ENCODE data around the gene KBTBD12. TPM values are rescaled to one million over a fixed set of nuclear protein-coding genes. Genes with fewer than 3 reads are reported as not detected.

Gene KBTBD12
- total and polyA plus RNA-seq, 2 of the 13 experiments (the other 11 are each of a cell fraction or from before 2014, with no cell fraction given): not detected

DNA sequence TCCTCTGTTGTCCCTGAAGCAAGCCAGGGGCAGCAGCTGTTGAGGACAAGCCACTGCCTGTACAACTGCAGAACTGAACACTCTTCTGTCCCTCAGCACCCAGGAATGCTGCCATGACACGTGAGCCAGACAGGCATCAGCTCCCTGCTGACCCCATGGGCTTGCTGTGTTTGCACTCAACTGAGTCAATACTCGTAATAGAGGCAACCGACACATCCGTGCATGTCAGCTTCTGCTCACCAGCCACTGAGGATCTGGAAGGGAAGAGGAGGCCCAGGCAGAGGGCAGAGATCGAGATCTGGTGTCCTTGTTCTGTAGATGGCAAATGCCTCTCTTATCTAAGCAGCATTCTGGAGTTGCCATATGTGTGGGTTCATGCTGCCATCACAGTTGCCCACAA, 82.9 kb downstream of the KBTBD12 start (continued):
- TF ChIP-seq FOSL2 (CRISPR knock-in tag; IDR thresholded peaks at IDR 0.05) (peak; percentile 80), ZNF781 (CRISPR knock-in tag; IDR thresholded peaks at IDR 0.05; ENCODE audit: borderline replicate concordance, not compliant biosample characterization) (peak; percentile 56), HDAC2 (CRISPR knock-in tag; IDR thresholded peaks at IDR 0.05) (peak; percentile 90; the same call in 1 of the 2 replicates), SATB2 (CRISPR knock-in tag; IDR thresholded peaks at IDR 0.05) (no peak), TBX3 (IDR thresholded peaks at IDR 0.05; ENCODE audit: borderline replicate concordance) (peak; percentile 69; the same call in 1 of the 2 replicates), NR2F2 (IDR thresholded peaks at IDR 0.05; ENCODE audit: borderline replicate concordance, low read depth) (peak; percentile 41; the same call in 1 of the 2 replicates), BHLHE40 (IDR thresholded peaks at IDR 0.05; ENCODE audit: low read length) (peak; percentile 97), CAMTA2 (CRISPR knock-in tag; IDR thresholded peaks at IDR 0.05; ENCODE audit: borderline replicate concordance) (0 out of 2 replicates have a peak, but pooled peaks have one; percentile 43), THAP11 (CRISPR knock-in tag; IDR thresholded peaks at IDR 0.05) (peak; percentile 63; the same call in 1 of the 2 replicates), ZFP36L1 (CRISPR knock-in tag; IDR thresholded peaks at IDR 0.05) (peak; percentile 79; the same call in 1 of the 2 replicates), HNF4G (IDR thresholded peaks at IDR 0.05; ENCODE audit: borderline replicate concordance, low read depth, low read length) (0 out of 2 replicates have a peak, but pooled peaks have one; percentile 17), HNF4G (CRISPR knock-in tag; IDR thresholded peaks at IDR 0.05; ENCODE audit: borderline replicate concordance, low read depth) (0 out of 2 replicates have a peak, but pooled peaks have one; percentile 50), ZNF431 (CRISPR knock-in tag; IDR thresholded peaks at IDR 0.05; ENCODE audit: borderline replicate concordance, low read depth) (no peak), NR2F6 (IDR thresholded peaks at IDR 0.05) (peak; percentile 71), NR2F6 (CRISPR knock-in tag; IDR thresholded peaks at IDR 0.05) (peak; percentile 88)
- TF ChIP-seq, protein P1, sequence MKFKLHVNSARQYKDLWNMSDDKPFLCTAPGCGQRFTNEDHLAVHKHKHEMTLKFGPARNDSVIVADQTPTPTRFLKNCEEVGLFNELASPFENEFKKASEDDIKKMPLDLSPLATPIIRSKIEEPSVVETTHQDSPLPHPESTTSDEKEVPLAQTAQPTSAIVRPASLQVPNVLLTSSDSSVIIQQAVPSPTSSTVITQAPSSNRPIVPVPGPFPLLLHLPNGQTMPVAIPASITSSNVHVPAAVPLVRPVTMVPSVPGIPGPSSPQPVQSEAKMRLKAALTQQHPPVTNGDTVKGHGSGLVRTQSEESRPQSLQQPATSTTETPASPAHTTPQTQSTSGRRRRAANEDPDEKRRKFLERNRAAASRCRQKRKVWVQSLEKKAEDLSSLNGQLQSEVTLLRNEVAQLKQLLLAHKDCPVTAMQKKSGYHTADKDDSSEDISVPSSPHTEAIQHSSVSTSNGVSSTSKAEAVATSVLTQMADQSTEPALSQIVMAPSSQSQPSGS (CRISPR knock-in tag; IDR thresholded peaks at IDR 0.05): peak; percentile 71; the same call in 1 of the 2 replicates
- TF ChIP-seq, protein P2, sequence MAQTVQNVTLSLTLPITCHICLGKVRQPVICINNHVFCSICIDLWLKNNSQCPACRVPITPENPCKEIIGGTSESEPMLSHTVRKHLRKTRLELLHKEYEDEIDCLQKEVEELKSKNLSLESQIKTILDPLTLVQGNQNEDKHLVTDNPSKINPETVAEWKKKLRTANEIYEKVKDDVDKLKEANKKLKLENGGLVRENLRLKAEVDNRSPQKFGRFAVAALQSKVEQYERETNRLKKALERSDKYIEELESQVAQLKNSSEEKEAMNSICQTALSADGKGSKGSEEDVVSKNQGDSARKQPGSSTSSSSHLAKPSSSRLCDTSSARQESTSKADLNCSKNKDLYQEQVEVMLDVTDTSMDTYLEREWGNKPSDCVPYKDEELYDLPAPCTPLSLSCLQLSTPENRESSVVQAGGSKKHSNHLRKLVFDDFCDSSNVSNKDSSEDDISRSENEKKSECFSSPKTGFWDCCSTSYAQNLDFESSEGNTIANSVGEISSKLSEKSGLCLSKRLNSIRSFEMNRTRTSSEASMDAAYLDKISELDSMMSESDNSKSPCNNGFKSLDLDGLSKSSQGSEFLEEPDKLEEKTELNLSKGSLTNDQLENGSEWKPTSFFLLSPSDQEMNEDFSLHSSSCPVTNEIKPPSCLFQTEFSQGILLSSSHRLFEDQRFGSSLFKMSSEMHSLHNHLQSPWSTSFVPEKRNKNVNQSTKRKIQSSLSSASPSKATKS (CRISPR knock-in tag; IDR thresholded peaks at IDR 0.05): no peak
- TF ChIP-seq, protein P3, sequence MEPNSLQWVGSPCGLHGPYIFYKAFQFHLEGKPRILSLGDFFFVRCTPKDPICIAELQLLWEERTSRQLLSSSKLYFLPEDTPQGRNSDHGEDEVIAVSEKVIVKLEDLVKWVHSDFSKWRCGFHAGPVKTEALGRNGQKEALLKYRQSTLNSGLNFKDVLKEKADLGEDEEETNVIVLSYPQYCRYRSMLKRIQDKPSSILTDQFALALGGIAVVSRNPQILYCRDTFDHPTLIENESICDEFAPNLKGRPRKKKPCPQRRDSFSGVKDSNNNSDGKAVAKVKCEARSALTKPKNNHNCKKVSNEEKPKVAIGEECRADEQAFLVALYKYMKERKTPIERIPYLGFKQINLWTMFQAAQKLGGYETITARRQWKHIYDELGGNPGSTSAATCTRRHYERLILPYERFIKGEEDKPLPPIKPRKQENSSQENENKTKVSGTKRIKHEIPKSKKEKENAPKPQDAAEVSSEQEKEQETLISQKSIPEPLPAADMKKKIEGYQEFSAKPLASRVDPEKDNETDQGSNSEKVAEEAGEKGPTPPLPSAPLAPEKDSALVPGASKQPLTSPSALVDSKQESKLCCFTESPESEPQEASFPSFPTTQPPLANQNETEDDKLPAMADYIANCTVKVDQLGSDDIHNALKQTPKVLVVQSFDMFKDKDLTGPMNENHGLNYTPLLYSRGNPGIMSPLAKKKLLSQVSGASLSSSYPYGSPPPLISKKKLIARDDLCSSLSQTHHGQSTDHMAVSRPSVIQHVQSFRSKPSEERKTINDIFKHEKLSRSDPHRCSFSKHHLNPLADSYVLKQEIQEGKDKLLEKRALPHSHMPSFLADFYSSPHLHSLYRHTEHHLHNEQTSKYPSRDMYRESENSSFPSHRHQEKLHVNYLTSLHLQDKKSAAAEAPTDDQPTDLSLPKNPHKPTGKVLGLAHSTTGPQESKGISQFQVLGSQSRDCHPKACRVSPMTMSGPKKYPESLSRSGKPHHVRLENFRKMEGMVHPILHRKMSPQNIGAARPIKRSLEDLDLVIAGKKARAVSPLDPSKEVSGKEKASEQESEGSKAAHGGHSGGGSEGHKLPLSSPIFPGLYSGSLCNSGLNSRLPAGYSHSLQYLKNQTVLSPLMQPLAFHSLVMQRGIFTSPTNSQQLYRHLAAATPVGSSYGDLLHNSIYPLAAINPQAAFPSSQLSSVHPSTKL (CRISPR knock-in tag; IDR thresholded peaks at IDR 0.05): peak; percentile 93
- TF ChIP-seq, protein P4, sequence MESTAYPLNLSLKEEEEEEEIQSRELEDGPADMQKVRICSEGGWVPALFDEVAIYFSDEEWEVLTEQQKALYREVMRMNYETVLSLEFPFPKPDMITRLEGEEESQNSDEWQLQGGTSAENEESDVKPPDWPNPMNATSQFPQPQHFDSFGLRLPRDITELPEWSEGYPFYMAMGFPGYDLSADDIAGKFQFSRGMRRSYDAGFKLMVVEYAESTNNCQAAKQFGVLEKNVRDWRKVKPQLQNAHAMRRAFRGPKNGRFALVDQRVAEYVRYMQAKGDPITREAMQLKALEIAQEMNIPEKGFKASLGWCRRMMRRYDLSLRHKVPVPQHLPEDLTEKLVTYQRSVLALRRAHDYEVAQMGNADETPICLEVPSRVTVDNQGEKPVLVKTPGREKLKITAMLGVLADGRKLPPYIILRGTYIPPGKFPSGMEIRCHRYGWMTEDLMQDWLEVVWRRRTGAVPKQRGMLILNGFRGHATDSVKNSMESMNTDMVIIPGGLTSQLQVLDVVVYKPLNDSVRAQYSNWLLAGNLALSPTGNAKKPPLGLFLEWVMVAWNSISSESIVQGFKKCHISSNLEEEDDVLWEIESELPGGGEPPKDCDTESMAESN (CRISPR knock-in tag; conservative IDR thresholded peaks at IDR 0.05): peak; percentile 34; the same call in 1 of the 2 replicates

All from HepG2 (cell line).